K562 (cell line): Measurements from ENCODE around the gene FBXO10. TPM values are rescaled to one million over a fixed set of nuclear protein-coding genes. Genes with fewer than 3 reads are reported as not detected.
A peak's percentile ranks its signal among the peaks of the same experiment; 100 is the strongest.

Experiments
- ATAC-seq: fragments of 200-7000 bp; cut with Tn5 transposase; 3 replicates; pipeline ENCODE4 v1.9.1; 2020; ENCODE audit warnings: moderate library complexity
- BruUV-seq: library from RNA; stranded (reverse); fragments of 400-500 nt; replicated peaks from 2 replicates; lab custom pipeline; 2021; lab: Mats Ljungman, UMichigan
- CTCF ChIA-PET: fragments of 300-600 bp; formaldehyde crosslinking; extraction: SDS; loops from one replicate; lab custom pipeline; 2021; ENCODE audit warnings: low intra/inter-chr PET ratio; lab: Yijun Ruan, JAX
- POLR2A ChIA-PET: fragments of 300-600, 350-650 bp; sonication (Branson Sonifier 250); formaldehyde crosslinking; extraction: SDS; loops from one replicate; lab custom pipeline; 2021; ENCODE audit warnings: antibody characterized with exemption, inconsistent platforms; lab: Yijun Ruan, JAX
- DNase-seq, 4 experiments: peaks; one replicate each; pipeline versions ENCODE4 v3.0.0 to v3.0.0-alpha.2; 2011 to 2018; ENCODE audit warnings: low spot score in 3 of 4, mixed read lengths in 3 of 4; ENCODE audit errors: extremely low read depth in 1 of 4
- FAIRE-seq: peaks from 2 replicates; lab custom pipeline; 2011; peaks lifted over from hg19 to GRCh38; lab: Jason Lieb, UNC
- H2AFZ ChIP-seq: 2 replicates; pipeline ENCODE4 v1.6.0; 2011; ENCODE audit warnings: low read depth, low read length, control low read depth, inconsistent platforms
- H3K27ac ChIP-seq: fragments of 200-600 bp; 3 replicates; pipeline ENCODE4 v1.8.0; 2011; ENCODE audit warnings: low read depth, mild to moderate bottlenecking, control low read depth, inconsistent platforms, low read length, moderate library complexity, mixed read lengths; ENCODE audit errors: extremely low read depth
- H3K27me3 ChIP-seq, 2 experiments: fragments of 300-600 bp in 1 of 2; 2 replicates in 1 of 2; 3 replicates in 1 of 2; pipeline versions ENCODE4 v1.6.0 to v1.8.0; 2011; ENCODE audit warnings: inconsistent platforms in 2 of 2, low read length in 2 of 2, mild to moderate bottlenecking in 1 of 2, mixed read lengths in 1 of 2, moderate library complexity in 1 of 2; ENCODE audit not compliant: control insufficient read depth in 2 of 2, insufficient read depth in 2 of 2
- H3K36me3 ChIP-seq: fragments of 300-600 bp; 3 replicates; pipeline ENCODE4 v1.8.0; 2011; ENCODE audit warnings: mild to moderate bottlenecking, low read length, inconsistent platforms; ENCODE audit not compliant: control insufficient read depth, insufficient read depth
- H3K4me1 ChIP-seq, 2 experiments: fragments of 200-600 bp in 1 of 2; replicated peaks in 1 of 2; 2 replicates in 1 of 2; 3 replicates in 1 of 2; pipeline versions ENCODE4 v1.5.1 to v1.8.0; 2011; ENCODE audit warnings: inconsistent platforms in 2 of 2, low read length in 2 of 2, mild to moderate bottlenecking in 1 of 2, mixed read lengths in 1 of 2, moderate library complexity in 1 of 2; ENCODE audit not compliant: control insufficient read depth in 2 of 2, insufficient read depth in 2 of 2
- H3K4me2 ChIP-seq: 2 replicates; pipeline ENCODE4 v1.6.1; 2011; ENCODE audit warnings: low read length, control low read depth, inconsistent platforms, mixed read lengths; ENCODE audit not compliant: insufficient read depth
- H3K4me3 ChIP-seq: fragments of 200-600 bp; sonication (generic), shearing (Covaris generic); 2 replicates; pipeline ENCODE4 v1.5.1; 2016; ENCODE audit warnings: control low read depth, inconsistent platforms
- H3K79me2 ChIP-seq: fragments of 200-600 bp; 3 replicates; pipeline ENCODE4 v1.8.0; 2011; ENCODE audit warnings: low read length, inconsistent platforms; ENCODE audit not compliant: control insufficient read depth, insufficient read depth
- H3K9ac ChIP-seq, 2 experiments: 2 replicates each; pipeline versions ENCODE4 v1.6.0 to v1.6.1; 2011; ENCODE audit warnings: low read depth in 2 of 2, low read length in 2 of 2, control low read depth in 1 of 2, inconsistent platforms in 1 of 2, mild to moderate bottlenecking in 1 of 2, mixed read lengths in 1 of 2; ENCODE audit not compliant: insufficient read depth in 1 of 2
- H3K9me1 ChIP-seq: one replicate; pipeline ENCODE4 v1.6.0; 2011; ENCODE audit warnings: inconsistent platforms, mild to moderate bottlenecking, low read length, moderate library complexity; ENCODE audit not compliant: control insufficient read depth, insufficient read depth
- H3K9me3 ChIP-seq: replicated peaks from 2 replicates; pipeline ENCODE4 v1.5.1; 2011; ENCODE audit warnings: low read depth, low read length, inconsistent platforms; ENCODE audit not compliant: control insufficient read depth, insufficient read depth
- H4K20me1 ChIP-seq: replicated peaks from 2 replicates; pipeline ENCODE4 v1.6.1; 2011; ENCODE audit warnings: low read length, inconsistent platforms, mixed read lengths; ENCODE audit not compliant: control insufficient read depth, insufficient read depth
- CBFB ChIP-seq: sonication (generic); formaldehyde crosslinking; IDR thresholded peaks from 2 replicates; pipeline ENCODE4 v1.4.0; 2020; ENCODE audit warnings: mild to moderate bottlenecking, missing genetic modification reagents
- CREB3L1 ChIP-seq: fragments of 450-650 bp; IDR thresholded peaks from 2 replicates; pipeline ENCODE4 v1.6.1; 2014; ENCODE audit warnings: low read depth, mild to moderate bottlenecking, moderate library complexity, borderline replicate concordance
- FOXK1 ChIP-seq: sonication (generic); formaldehyde crosslinking; IDR thresholded peaks from 2 replicates; pipeline ENCODE4 v1.8.0; 2022; ENCODE audit warnings: missing genetic modification reagents, mild to moderate bottlenecking, borderline replicate concordance
- MBD1 ChIP-seq: fragments of 250-450 bp; sonication (Bioruptor Pico); IDR thresholded peaks from 2 replicates; pipeline ENCODE4 v1.8.0; 2022; ENCODE audit warnings: inconsistent platforms
- MYNN ChIP-seq, 2 experiments: sonication (generic); formaldehyde crosslinking in 1 of 2; IDR thresholded peaks; 2 replicates each; pipeline versions ENCODE4 v1.5.0 to v1.6.1; 2016 to 2020; ENCODE audit warnings: antibody characterized with exemption in 1 of 2, missing genetic modification reagents in 1 of 2
- SMARCB1 ChIP-seq: IDR thresholded peaks from 2 replicates; pipeline ENCODE4 v1.6.1; 2011; ENCODE audit warnings: improper control_type of control experiment, low read depth; ENCODE audit not compliant: insufficient read length
- TAL1 ChIP-seq: fragments of 450-650 bp; IDR thresholded peaks from 2 replicates; pipeline ENCODE4 v1.6.1; 2016; ENCODE audit warnings: mild to moderate bottlenecking
- ZKSCAN1 ChIP-seq: fragments of 150-350 bp; IDR thresholded peaks from 2 replicates; pipeline ENCODE4 v1.6.1; 2016; ENCODE audit warnings: low read depth, low read length
- ZNF143 ChIP-seq: sonication (generic); formaldehyde crosslinking; IDR thresholded peaks from 2 replicates; pipeline ENCODE4 v1.9.0; 2022; ENCODE audit warnings: mild to moderate bottlenecking, missing genetic modification reagents
- ZNF184 ChIP-seq: sonication (generic); formaldehyde crosslinking; IDR thresholded peaks from 2 replicates; pipeline ENCODE4 v1.5.0; 2020; ENCODE audit warnings: missing genetic modification reagents
- ZSCAN32 ChIP-seq: fragments of 450-650 bp; formaldehyde crosslinking; IDR thresholded peaks from 2 replicates; pipeline ENCODE4 v1.4.0; 2020; ENCODE audit warnings: mild to moderate bottlenecking, moderate library complexity
- WGBS: fragments of 100-300 bp; shearing (Covaris generic); methylation state at CpG from one replicate; pipeline ENCODE4 v1.1.6; 2016; ENCODE audit warnings: low coverage, mixed read lengths; ENCODE audit not compliant: insufficient coverage; ENCODE audit errors: missing lambda C conversion rate; 5-methylcytosine and 5-hydroxymethylcytosine counted together
- in situ Hi-C: fragments of 300-500 bp; cut with MboI; formaldehyde crosslinking; loops from 4 replicates; pipeline ENCODE4 v1.15.0; 2018; ENCODE audit warnings: inconsistent platforms, mixed read lengths
- intact Hi-C: fragments of 100-400 bp; cut with micrococcal nuclease; formaldehyde crosslinking; loops from 2 replicates; pipeline ENCODE4 v1.14.2; 2022
- polyA plus RNA-seq, 8 experiments: library from polyadenylated mRNA; depleted of rRNA in 4 of 8; stranded (reverse) in 5 of 8; unstranded in 3 of 8; fragments of >200 nt; fragmentation: Nextera tagmentation in 2 of 8; fragmentation: Illumina TruSeq in 1 of 8; extraction: Ambion mirVana in 2 of 8; extraction: Trizol in 1 of 8; gene quantifications; 2 replicates each; pipeline versions ENCODE4 v1.2.1 to v1.2.3, GENCODE V29; 2011 to 2014; ENCODE audit warnings: inconsistent platforms in 1 of 8, missing spikeins in 1 of 8
- total RNA-seq, 7 experiments: library from RNA; depleted of rRNA in 6 of 7; stranded (reverse); fragments of >200 nt in 6 of 7; fragmentation: Illumina TruSeq in 2 of 7; extraction: Trizol in 2 of 7; gene quantifications; 2 replicates each; pipeline versions ENCODE4 v1.2.1 to v1.2.3, GENCODE V29; 2011 to 2021; ENCODE audit warnings: low replicate concordance in 1 of 7
- TF ChIP-seq, protein P1 (sequence below): fragments of 450-650 bp; IDR thresholded peaks from 2 replicates; pipeline ENCODE4 v1.6.1; 2016
- TF ChIP-seq, protein P2 (sequence below): fragments of 450-650 bp; formaldehyde crosslinking; IDR thresholded peaks from 2 replicates; pipeline ENCODE4 v1.4.0; 2022; ENCODE audit warnings: missing genetic modification characterization

The FBXO10 gene
- total and polyA plus RNA-seq, 9 of the 15 experiments (the other 6 are each of a cell fraction or from before 2014, with no cell fraction given), result 0.84 to 9.9 (median 6.0) TPM

GRCh38 chr9:37486616-37487548 is 89.3 kb downstream of the FBXO10 start:
- no peaks in the 10 kb centered on the region for H3K9me3 ChIP-seq
- ATAC-seq, result peak; percentile 29
- in situ Hi-C loops, result loop anchor here (10.0 to 25.0 kb wide), 2 partner anchors 418 to 875 kb away; partner anchors contain the start of gene SLC25A51
- peak overlapping the region; percentile 60 for H3K4me3 ChIP-seq
- peak in 2 of 4 experiments; percentile 22 to 35 for DNase-seq
- H3K79me2 ChIP-seq, result peaks cover 34% of the 10 kb centered on the region
- peak overlapping the region; percentile 78 for H3K27ac ChIP-seq
- H3K4me2 ChIP-seq, result peak overlapping the region; percentile 98
- H3K27me3 ChIP-seq, result no peaks in the 10 kb centered on the region
- H4K20me1 ChIP-seq, result no peaks in the 10 kb centered on the region
- FAIRE-seq, result no peak
- peaks cover 52% of the 10 kb centered on the region for H3K36me3 ChIP-seq
- no peaks in the 10 kb centered on the region for H3K9me1 ChIP-seq
- peaks cover 20 to 21% of the 10 kb centered on the region in 2 experiments; a peak in 4 of 5 replicates for H3K4me1 ChIP-seq
- peak overlapping the region; percentile 90 to 98 for H3K9ac ChIP-seq
- ChIA-PET POLR2A (interaction anchor here (0.6 to 4.2 kb wide), 10 partner anchors 10 to 293 kb away, joined by 3 to 44 read pairs (median 5); no protein-coding TSS in a partner anchor), CTCF (no interaction called here)
- peak overlapping the region; percentile 96; the same call in 1 of the 2 replicates for H2AFZ ChIP-seq
- BruUV-seq, result TSS peak; percentile 47
- intact Hi-C loops, result no loop called here
- 0% methylated on average over 7 of the region's 7 CpGs for WGBS
- TF ChIP-seq FOXK1 (CRISPR knock-in tag) (no peak), ZNF184 (CRISPR knock-in tag) (no peak), SMARCB1 (no peak), TAL1 (no peak), CREB3L1 (no peak), MBD1 (CRISPR knock-in tag) (no peak), ZNF143 (CRISPR knock-in tag) (0 out of 2 replicates have a peak, but pooled peaks have one; percentile 7), MYNN (IDR thresholded peaks at IDR 0.05) (no peak), MYNN (CRISPR knock-in tag; IDR thresholded peaks at IDR 0.05) (no peak), CBFB (CRISPR knock-in tag) (0 out of 2 replicates have a peak, but pooled peaks have one; percentile 31), ZSCAN32 (CRISPR knock-in tag) (no peak), ZKSCAN1 (no peak)
- TF ChIP-seq, protein P1, sequence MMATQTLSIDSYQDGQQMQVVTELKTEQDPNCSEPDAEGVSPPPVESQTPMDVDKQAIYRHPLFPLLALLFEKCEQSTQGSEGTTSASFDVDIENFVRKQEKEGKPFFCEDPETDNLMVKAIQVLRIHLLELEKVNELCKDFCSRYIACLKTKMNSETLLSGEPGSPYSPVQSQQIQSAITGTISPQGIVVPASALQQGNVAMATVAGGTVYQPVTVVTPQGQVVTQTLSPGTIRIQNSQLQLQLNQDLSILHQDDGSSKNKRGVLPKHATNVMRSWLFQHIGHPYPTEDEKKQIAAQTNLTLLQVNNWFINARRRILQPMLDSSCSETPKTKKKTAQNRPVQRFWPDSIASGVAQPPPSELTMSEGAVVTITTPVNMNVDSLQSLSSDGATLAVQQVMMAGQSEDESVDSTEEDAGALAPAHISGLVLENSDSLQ, result no peak
- TF ChIP-seq, protein P2, sequence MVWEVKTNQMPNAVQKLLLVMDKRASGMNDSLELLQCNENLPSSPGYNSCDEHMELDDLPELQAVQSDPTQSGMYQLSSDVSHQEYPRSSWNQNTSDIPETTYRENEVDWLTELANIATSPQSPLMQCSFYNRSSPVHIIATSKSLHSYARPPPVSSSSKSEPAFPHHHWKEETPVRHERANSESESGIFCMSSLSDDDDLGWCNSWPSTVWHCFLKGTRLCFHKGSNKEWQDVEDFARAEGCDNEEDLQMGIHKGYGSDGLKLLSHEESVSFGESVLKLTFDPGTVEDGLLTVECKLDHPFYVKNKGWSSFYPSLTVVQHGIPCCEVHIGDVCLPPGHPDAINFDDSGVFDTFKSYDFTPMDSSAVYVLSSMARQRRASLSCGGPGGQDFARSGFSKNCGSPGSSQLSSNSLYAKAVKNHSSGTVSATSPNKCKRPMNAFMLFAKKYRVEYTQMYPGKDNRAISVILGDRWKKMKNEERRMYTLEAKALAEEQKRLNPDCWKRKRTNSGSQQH (CRISPR knock-in tag), result no peak
